KG1 (cell line): ENCODE data around the gene SLC7A4.
"Not testable (repeated sequence)": the region's sequence is repeated elsewhere in the genome, so short reads cannot be mapped to it uniquely, and the experiment has no call there.

ENCODE experiments used
- DNase-seq: peaks from one replicate; lab custom pipeline; 2025; lab: John Stamatoyannopoulos, UW

Gene SLC7A4

DNA sequence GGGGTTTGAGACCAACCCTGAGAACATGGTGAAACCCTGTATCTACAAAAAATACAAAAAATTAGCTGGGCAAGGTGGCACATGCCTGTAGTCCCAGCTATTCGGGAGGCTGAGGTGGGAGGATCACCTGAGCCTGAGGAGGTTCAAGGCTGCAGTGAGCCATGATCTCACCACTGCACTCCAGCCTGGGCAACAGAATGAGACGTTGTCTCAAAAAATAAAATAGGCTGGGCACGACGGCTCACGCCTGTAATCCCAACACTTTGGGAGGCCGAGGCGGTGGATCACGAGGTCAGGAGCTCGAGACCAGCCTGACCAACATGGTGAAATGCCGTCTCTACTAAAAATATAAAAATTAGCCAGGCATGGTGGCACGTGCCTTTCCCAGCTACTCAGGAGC is 32.1 kb upstream of the SLC7A4 start:
- DNase-seq, result not testable (repeated sequence)

DNA sequence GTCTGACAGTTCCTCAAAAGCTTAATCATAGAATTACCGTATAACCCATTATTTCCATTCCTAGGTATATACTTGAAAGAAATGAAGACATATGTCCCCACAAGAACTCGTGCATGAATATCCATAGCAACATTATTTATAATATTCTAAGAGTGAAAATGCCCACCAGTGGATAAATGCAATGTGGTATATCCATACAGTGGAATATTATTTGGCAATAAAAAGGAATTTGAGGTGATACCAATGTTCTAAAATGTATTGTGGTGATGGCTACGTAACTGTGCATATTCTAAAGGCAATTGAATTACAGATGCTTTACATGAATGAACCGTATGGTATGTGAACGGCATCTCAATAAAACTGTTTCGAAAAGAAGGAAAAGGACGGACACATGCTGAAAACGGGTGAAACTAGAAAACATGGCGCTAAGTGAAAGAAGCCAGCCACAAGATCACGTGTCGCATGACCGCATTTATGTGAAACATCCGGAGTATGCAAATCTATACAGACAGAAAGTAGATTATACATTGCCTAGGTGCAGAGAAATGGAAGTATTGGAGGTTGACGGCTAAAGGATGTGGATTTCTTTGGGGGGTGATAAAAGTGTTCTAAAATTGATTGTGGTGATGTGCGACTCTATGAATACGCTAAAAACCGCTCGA is 29.4 kb upstream of the SLC7A4 start:
- DNase-seq, result not testable (repeated sequence)

DNA sequence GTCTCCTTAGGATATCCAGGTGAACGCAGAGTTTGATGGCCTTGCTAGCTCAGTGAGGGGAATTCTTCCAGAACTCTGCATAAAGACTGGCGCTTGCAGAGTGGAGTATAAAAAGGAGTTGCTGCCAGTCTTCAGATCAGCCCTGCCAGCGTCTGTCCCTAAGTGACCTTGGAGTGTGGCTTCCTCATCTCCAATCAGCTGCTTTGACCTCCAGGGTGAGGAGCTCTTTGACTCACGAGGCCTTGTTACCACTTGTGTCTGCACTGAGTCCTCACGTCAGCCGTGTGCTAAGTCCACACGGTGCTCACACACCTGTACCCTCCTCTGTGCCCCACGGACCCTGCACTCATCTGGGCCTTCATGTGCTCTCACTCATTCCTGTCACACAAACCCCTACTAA is 28.0 kb upstream of the SLC7A4 start:
- DNase-seq, result not testable (repeated sequence)

DNA sequence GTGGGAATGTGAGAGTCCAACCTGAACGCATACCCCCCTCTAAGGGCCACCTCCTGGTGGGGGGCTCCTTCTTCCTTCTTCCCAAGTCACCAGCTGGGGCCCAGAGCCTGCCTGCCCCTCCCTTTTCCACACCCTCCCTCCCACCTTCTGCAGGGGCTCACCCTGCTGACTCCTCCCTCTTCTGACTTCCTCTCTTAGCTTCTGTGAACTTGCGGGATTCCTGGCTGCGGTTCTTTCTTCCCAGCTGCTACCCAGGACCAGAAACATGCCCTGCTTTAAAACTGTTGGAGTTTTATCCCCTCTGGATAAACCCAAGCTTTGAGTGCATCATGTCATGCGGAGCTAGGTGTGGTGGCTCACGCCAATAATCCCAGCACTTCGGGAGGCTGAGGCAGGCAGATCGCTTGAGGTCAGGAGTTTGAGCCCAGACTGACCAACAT is 23.5 kb upstream of the SLC7A4 start:
- DNase-seq, result no peak

DNA sequence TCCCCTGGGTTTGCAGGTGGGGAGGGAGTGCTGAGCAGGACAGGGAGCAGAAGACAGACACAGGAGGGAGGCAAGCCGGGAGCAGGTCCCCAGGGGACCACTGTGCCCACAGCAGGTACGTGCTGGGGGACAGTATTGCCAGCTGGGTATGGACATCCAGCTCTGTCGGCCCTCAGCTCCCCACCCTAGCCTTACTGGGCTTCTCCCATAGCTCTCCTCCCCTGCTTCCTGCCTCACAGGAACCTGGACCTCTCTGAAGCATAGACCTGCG is 23.1 kb upstream of the SLC7A4 start:
- DNase-seq, result no peak

DNA sequence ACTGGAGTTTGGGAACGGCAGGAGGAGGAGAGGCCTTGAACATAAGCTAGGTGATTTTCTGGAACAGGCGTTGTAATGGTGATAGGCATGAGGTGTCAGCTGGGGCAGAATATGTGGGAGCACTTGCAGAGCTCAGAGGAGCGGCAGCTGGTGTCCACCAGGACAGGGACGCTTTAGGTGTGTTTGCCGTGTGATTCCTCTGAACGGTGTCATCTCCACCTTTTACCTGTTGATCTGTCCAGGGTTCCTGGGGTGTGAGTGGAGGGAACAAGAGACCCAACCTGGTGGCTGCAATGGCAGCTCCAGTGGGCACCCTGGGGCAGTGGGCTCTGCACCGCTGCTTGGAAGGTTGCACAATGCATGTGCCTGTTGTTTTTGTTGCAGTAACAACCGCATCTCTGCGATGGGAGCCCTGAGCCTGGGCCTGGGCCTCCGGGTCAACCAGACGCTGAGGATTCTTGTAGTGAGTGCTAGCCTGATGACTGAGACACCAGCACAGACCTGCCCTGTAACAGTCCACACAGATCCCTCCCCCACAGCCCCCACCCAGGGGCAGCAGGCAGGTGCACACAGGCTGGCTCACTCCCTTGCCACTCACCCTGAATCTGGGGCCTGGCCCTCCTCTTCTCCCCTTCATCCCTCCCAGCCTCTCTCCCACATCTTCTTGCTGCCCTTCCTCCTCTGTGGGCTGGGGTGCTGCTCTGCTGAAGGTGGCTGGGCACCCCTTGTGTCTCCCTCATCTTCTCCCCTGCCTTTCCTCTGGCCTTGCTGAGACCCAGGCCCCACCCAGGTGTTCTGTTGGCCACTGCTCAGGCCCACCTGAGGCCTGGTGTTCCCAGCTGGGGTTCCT is 22.6 kb upstream of the SLC7A4 start:
- no peak for DNase-seq

DNA sequence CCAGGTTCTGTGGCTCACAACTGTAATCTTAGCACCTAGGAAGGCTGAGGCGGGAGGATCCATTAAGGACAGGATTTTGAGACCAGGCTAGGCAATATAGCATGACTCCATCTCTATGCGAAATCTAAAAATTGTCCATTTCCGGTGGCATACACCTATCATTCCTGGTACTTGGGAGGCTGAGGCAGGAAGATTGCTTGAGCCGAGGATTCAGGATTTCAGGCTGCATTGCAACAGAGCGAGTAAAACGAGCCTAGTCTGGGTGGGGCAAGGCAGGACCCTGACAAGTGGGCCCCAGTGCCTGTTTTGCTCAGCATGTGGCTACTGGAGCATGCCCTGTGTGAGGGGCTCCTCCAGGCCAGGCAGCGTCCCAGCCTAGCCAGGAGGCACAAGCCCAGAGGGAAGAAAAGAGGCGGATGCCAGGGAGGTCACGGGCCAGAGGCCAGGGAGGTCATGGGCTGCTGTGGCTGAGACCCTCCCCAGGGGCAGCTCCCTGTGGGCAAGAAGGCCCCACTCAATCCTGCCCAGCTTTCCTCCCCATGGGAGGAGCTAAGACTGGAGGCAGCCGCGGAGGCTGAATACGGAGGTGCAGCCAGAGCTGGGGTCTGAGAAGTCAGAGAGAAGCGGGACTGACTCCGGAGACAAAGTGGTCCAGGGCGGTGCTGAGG is 21.8 kb upstream of the SLC7A4 start:
- DNase-seq, result no peak

DNA sequence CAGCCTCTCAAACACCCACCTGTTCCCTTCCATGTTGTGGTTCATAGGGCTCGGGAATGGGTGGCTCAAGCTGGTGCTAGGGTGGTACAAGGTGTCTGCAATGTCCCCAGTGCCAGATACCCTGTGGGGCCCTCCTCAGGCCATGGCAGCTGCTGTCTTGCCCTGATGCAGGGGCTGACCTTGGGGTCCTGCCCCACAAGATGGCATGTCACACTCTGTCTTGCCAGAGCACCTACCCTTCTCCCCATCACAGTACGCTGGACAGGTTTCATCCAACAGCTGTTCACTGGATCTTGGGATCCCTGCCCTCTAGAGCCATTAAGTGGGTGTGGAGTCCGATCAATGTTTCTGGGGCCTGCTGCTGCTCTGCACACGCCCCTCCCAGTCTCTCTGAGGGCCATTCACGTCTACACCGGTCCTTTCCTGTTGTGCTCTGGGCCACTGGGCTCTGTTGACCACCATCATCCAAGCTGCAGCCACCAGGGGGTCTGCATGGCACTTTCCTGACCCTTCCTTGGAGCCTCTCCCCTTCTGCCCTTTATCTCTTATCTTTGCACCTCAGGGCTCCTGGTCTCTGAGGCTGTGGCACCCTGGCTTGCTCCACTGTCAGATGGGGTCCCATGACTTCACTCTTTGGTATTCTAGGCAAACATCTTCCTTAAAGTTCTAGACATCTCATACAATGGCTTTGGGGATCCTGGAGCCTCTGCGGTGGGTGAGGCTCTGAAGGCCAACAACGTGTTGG is 20.5 kb upstream of the SLC7A4 start:
- DNase-seq, result no peak

DNA sequence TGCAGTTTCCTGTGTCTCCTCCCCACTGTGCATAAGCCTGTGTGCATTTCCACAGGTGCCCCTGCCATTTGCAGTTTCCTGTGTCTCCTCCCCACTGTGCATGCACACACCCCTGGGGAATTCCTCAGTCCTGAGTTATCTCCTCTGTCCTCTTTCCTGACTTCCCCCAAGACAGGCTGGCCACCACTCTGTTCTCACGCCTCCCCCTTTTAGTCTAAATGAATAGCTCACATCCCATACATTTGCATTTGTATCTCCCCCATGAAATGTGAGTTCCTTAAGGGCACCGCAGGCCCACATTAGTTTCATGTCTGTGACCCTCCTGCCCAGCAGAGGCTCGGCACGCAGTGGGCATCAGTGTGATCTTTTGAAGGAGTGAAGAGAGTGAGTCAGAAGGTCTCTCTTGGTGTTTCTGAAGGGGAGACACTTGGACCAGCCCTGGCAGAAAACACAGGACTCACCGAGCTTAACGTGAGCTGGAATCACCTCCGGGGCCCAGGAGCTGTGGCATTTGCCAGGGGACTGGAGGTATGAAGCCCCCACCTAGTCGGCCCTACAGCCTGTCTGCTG is 19.6 kb upstream of the SLC7A4 start:
- no peak for DNase-seq

DNA sequence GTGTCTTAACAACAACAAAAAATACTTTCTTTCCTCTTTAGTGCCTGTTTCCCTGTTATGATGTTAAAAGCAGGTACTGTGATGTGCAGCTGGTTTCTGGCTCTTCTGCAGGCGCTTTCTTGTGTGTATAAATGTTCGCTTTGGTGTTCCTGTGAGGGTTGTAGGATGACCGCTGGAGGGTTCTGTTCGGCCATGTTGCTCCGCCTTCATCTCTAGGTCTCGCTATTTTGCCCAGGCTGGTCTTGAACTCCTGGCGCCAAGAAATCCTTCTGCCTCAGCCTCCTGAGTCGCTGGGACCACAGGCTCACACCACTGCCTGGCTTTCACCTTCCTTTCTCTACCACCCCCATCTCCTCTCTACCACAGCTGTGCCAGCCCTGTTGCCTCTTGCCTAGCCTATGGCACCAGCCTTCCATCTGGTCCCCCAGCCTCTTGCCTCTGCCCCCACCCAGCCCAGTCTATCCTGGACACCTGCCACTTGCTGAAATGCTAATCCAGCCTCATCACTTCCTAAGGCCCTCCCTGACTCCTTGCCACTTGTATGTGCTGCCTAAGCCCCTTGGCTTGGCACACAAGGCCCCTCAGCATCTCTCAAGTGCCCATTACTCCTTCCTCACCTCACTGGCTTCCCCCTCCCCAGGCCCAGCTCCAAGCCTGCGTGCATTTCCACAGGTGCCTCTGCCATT is 18.9 kb upstream of the SLC7A4 start:
- no peak for DNase-seq

DNA sequence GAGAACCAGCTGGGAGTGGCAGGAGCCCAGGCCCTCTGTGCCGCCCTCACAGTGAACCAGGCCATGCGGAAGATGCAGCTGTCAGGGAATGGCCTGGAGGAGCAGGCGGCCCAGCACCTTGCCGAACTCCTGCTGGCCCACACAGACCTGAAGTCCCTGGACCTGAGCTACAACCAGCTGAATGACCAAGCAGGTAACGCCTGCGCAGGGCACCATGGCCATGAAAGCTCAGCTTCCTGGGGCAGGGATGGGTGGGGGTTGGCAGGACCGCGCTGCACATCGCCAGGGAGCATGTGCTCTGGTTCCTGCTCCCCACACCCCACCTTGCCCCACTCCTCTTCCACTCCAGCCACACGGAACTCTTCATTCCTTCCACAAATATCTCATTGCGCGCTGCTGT is 16.6 kb upstream of the SLC7A4 start:
- not testable (repeated sequence) for DNase-seq

DNA sequence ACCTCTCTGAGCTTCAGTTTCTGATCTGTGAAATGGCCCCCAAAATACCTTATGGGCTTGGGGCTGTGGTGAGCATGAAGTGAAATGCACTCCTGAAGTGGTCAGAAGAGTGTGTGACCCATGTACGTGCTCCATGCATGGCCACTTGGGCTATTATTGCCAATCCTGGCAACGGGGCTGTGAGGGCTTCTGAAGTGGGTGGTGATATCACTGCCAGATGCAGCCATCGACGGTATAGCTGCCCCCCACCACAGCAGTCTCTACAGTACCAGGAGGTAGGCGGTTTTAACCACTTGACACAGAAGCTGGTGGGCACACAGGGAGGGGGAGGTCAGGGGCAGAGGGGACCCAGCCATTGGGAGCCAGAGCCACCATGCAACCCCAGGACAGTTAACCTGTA is 16.1 kb upstream of the SLC7A4 start:
- not testable (repeated sequence) for DNase-seq

DNA sequence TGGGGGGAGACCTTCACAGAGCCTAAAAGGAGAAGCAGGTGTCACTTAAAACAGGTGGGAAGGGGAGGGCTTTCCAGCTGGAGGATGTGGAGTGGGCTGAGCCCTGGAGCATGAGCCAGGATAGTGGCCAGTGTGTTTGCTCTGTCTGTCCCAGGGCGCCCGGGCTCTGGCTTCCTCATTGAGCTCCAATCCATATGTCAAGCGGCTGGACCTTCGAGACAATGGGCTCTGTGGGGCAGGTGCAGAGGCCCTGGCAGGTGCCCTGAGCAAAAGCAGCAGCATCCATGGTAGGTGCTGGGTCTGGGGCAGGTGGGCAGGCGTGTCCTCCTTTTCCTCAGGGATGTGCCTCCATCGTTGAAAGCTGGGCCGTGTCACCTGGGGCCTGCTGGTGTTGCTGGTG is 15.4 kb upstream of the SLC7A4 start:
- no peak for DNase-seq

DNA sequence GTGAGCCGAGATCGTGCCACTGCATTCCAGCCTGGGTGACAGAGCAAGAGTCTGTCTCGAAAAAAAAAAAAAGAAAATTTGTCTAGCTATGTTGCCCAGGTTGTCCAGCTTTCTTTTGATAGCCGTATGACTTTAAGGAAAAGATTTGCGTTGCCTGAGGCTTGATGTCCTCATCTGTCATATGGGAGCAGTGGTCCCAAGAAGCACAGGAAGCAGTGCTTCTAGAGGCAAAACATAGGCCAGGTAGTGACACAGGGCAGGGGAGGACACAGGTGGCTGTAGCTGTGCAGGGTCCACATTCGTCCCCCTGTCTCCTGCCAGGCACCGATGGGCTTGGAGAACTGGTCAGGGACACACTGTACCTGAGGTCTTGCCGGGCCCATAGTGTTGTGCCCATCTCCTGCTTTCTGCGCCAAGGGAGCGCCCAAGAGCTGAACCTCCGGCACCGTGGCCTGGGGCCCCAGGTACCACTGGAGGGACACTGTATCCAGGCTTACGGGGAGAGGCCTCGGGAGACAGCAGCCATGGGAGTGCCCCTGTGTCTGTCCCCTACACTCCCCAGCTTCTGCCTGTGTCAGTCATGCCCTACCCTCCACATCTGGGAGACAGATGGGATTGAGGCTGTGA is 14.8 kb upstream of the SLC7A4 start:
- DNase-seq, result no peak

DNA sequence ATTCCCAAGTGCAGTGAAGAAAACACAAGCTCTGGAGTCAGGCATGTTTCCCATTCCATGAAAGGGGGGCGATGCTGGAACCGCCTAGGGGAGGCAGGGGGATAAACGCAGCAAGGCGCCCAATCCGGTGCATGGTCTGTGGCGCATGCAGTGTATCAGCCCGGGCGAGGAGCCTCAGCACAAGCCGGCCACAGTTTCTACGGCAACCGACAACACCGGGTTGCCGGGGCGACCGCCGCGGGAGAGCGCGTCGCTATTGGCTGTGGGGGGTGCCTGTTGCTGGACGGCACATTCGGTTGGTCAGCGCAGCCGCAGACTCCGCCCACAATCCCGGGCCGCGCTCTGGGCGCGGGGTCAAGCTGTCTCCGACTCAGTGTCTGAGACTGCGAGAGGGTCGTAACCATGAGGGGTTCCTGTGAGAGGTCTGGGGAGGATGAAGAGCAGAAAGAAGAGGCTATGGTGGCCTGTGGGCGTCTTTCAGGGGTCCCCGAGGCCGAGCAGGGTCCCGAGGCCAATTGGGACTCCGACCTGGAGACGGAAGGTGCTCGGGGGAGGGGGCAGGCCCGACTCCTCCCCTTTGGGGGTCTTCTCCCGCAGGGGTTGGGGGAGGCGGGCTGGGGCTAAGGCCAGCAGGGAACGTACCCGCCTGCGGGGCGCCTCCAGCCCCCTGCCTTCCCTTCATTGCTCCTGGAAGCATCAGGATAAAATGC is 13.4 kb upstream of the SLC7A4 start, which contains the start of gene LRRC74B:
Gene LRRC74B, plus strand, starts transcription at position 362 of the 710 bp plus-strand sequence. Its CDS starts 41 bp downstream, at position 403.
- DNase-seq, result no peak

DNA sequence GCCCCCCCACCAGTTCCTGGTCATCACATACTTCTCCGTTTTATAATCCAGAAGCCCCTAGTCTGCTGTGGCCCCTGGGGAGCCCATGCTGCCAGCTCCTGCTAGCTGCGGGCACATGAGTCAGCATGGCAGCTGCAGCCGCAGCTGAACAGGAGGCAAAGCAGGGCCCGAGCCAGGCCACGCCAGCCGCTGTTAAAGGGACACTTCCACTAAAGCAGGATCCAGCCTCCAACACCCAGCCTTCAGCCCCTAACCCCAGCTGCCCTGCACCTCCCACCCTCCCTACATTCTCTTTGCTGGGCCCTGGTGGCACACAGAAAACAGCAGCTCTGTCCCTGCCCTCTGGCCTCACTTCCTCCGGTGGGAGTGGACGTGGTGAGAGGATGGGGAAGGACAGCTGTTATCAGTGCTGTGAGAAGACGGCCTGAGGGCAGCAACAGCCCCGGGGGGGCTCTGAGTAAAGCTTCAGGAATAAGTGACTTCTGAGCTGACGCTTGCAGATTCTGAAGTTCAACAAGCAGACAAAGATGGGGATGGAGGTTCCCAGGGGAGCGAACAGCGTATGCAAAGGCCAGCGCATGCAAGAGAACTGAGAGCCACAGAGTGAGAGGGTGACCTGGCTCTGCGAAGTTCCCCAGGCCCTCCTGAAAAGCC is 12.7 kb upstream of the SLC7A4 start:
- no peak for DNase-seq

DNA sequence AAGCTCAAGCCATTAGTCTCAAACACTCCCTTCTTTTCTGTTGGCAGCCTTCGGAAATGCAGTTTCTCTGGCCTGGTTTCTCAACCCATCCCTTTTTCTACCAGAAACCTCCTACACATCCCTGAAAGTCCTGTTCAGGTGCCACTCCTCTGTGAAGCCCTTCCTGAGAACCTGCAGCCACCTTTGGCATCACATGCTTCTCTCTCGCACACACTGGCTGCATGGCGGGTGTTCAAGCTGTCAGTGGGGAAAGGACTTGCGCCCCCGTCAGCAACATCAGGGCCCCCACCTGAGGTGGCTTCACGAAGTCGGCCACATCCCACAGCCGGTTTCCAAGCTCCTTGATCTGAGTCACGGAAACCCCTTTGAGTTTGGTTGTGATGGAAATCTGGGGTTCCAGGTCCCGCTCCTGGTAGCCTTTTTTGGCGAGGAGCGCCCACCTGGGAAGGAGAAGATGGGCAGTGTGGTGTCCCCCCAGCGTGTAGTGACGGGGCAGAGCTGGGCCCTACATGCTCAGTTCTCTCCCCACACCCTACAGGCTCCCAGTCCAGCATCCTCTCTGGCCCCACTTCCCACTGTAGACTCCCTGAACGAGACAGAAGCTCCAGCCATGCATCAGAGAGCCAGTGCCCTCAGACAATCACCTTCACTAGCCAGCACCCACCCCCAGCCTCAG is 11.6 kb upstream of the SLC7A4 start:
- no peak for DNase-seq

DNA sequence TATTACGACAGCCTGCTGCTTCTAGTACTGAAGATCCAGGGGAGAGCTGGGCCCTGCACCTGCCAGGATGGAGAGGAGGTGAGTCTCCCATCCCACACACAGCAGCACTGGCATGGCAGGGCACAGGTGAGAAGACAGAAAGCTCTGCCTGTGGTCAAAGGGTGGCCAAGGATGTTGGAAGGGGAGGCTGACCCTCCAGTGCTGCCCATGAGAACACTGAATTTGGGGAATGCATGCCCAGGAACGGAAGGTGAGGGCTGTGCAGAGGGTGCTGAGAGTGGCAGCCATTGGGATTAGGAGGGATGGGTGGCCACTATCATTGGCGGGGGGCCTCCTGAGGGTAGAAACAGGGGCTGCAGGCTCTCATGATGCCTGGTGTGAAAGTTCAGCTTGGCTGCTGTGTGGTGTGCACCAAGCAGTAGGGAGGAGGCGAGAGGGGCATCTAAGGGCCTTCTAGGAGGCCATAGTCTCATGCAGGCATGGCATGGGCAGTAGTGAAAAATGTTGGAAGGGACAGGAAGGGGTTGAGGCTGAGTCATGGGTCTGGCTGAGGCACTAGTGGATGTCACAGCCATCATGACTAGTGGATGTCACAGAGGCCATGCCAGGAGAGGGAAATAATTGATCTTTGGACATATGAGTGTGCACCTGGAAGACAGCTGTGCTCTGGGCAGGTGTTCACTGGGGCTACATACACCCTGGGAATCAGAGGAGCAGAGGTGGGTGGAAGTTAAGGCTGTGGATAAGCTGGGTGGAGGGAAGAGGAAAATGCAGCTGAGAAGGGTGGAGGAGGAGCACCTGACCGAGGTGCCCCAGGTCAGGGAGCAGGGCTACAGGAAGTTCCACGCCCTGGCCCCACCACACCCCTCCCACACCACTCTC is 10.9 kb upstream of the SLC7A4 start:
- DNase-seq, result no peak
